GM19099 (cell line): ENCODE data around the gene PDE4D.

Source experiments
- POLR2A ChIP-seq: IDR thresholded peaks from 3 replicates; pipeline ENCODE4 v1.6.1; 2011; ENCODE audit warnings: low read depth; ENCODE audit not compliant: insufficient read length; ENCODE audit errors: extremely low read depth

Gene PDE4D

DNA sequence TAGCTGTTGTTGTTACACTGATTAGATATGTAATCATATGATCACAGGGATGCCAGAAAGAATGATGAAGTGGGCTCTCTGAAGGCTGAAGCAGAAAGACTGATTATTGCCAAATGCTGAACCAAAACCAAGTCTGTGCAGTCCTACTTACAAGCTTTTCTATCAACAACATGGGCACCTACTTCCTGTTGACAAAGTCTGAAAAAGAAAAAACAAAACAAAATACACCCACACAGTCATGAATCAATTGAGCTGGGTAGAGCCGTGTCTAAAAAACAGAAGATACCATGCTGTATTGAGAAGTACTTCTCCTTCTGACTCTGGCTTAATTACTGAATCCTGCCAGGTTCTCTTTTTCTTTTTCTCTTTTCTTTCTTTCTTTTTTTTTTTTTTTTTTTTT is 947.3 kb downstream of the PDE4D start:
- no peak for TF ChIP-seq POLR2A

DNA sequence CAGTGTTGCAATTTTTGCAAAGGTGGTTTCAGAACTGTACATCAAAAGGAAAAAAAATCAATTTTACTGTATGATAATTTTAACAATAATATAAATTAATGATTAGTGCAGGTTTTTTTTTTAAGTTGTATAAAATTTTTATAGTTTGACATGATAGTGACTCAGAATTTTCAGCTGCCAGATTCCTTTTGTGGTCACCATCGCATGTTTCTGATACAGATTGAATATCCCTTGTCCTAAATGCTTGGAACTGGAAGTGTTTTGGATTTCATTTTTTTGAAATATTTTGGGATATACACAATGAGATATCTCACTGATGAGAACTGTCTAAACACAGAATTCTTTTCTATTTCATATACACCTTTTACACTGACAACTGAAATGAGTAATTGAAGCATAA is 949.3 kb downstream of the PDE4D start:
- TF ChIP-seq POLR2A = no peak

GRCh38 chr5:58940446-58940845 is 953.1 kb downstream of the PDE4D start:
- TF ChIP-seq POLR2A = no peak

DNA sequence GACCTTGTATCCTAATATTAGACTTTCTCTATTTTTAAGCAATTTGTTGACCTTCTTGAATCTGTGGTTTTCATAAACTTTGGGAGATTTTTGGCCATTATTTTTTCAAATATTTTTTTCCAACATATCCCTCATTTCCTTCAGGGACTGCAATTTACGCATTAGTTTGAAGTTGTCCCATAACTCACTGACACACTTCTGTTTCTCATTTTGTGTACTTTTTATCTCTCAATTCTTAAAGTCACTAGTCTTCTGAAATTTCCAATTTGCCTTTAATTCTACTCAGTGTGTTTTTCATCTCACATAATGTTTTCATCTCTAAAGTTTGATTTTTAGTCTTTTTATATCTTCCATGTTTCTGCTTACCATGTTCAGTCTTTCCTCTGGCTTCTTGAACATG is 953.9 kb downstream of the PDE4D start:
- TF ChIP-seq POLR2A = no peak

DNA sequence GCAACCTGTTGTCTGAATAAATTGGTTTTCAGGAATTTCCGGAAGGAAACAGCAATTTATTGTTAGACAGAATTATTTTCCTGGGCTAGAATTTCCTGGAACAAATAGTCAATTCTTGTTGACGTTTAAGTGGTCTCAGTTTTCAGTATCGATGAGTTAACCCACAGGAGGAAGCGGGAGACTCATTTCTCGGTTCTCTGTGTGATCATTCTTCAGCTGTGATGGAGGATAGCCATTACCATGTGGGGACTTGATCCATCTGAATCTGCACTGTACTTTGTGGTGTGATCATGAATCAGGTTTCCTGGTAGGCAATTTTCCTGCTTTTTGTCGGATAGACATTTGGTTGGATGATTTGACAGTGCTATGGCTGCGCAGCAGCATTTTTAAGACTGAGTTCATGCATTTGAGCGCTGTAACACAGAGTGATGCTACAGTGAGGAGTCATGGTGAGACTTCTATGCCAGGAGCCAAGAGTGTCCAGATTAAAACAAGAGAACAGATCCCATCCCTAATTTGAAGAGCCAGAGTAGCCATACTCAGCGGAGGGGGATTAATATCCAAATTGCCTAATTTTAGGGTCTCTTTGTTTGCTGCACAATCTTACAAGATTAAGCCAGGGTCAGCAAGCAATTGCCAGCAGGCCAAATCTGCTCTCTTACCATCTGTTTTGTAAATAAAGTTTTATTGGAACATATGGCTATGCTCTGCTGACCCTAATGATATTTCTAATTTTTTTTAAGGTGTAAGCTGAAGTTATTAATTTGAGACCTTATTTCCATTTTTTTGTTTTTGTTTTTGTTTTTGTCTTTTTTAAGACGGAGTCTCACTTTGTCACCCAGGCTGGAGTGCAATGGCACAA is 954.7 kb downstream of the PDE4D start:
- no peak for TF ChIP-seq POLR2A

GRCh38 chr5:58937031-58937681 is 956.4 kb downstream of the PDE4D start:
- no peak for TF ChIP-seq POLR2A

- TF ChIP-seq POLR2A = no peak
Observed at GRCh38 chr5:58934629-58935097, 958.9 kb downstream of the PDE4D start.

GRCh38 chr5:58933891-58934628 is 959.5 kb downstream of the PDE4D start:
- TF ChIP-seq POLR2A = no peak

GRCh38 chr5:58932057-58932612 is 961.4 kb downstream of the PDE4D start:
- no peak for TF ChIP-seq POLR2A

DNA sequence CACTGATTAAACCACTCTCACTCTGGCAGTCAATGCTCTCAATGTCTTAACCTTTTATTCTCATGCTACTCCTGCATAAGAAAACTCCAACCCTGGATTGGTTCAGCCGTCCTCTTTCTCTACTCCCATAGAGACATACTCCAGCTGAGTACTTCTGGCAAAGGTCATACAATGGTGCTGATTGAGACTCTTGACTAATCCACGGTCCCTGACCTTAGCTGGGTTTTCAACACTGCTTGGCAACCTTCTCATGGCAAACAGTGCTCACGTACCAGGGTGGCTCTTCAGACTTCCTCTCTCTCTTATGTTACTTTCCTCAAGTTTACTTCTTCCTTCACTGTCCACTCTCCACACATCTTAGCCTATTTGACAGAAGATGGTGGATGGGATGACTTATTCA is 963.0 kb downstream of the PDE4D start:
- TF ChIP-seq POLR2A = no peak

- no peak for TF ChIP-seq POLR2A
Observed at GRCh38 chr5:58929726-58930125, 963.8 kb downstream of the PDE4D start.

DNA sequence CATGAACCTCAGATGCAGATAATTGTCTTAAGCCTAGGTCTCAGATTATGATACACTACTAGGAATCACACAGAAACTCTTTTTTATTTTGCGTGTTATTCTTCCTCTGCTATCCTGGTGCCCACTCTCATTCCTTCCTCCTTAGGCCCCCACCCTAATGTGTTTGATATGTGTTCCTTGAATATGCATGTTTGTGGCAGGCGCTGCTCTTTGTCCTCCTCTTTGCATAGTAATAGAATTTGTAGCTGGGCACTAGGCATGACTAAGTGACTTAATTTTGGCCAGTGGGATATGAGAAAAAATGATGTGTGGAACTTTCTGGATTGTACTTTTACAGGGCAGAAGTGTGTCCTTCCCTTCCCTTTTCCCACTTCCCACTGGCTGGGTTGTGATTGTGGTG is 965.6 kb downstream of the PDE4D start:
- no peak for TF ChIP-seq POLR2A

- TF ChIP-seq POLR2A = no peak
Observed at GRCh38 chr5:58927181-58927580, 966.3 kb downstream of the PDE4D start.

GRCh38 chr5:58926541-58926935 is 967.0 kb downstream of the PDE4D start:
- no peak for TF ChIP-seq POLR2A
